Measurements from ENCODE around the gene PCDHGA11.
"Not testable (repeated sequence)": the region's sequence is repeated elsewhere in the genome, so short reads cannot be mapped to it uniquely, and the experiment has no call there.

The PCDHGA11 gene

GRCh38 chr5:141420855-141421488, at the start of gene PCDHGA11:
TSS of gene PCDHGA11 (plus strand) at chr5:141421051. CDS start at chr5:141421228, 177 bp downstream.
- FAIRE-seq (no peak), DNase-seq (ENCODE audit: extremely low spot score, insufficient read length, low read depth) (no peak)

DNA sequence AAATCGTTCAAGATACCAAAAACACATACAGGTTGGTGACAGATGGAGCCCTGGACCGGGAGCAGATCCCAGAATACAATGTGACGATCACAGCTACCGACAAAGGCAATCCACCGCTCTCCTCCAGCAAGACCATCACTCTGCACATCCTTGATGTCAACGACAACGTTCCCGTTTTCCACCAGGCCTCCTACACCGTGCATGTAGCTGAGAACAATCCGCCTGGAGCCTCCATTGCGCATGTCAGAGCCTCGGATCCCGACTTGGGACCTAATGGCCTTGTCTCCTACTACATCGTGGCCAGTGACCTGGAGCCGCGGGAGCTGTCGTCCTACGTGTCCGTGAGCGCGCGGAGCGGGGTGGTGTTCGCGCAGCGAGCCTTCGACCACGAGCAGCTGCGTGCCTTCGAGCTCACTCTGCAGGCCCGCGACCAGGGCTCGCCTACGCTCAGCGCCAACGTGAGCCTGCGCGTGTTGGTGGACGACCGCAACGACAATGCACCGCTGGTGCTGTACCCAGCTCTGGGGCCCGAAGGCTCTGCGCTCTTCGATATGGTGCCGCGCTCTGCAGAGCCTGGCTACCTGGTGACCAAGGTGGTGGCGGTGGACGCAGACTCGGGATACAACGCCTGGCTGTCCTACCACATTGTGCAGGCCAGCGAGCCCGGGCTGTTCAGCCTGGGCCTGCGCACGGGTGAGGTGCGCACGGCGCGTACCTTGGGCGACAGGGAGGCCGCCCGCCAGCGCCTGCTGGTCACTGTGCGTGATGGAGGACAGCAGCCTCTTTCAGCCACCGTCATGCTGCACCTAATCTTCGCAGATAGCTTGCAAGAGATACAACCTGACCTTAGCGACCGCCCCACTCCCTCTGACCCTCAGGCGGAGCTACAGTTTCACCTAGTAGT, 49.0 kb upstream of the PCDHGA11 start:
- FAIRE-seq (no peak), DNase-seq (ENCODE audit: extremely low spot score, insufficient read length, low read depth) (no peak)

GRCh38 chr5:141373673-141374317, 47.1 kb upstream of the PCDHGA11 start, which contains the start of gene PCDHGA6:
TSS of gene PCDHGA6 (plus strand) at chr5:141373891. CDS start at chr5:141374084, 193 bp downstream.
- FAIRE-seq (no peak), DNase-seq (ENCODE audit: extremely low spot score, insufficient read length, low read depth) (no peak)

GRCh38 chr5:141374627-141375026, 46.2 kb upstream of the PCDHGA11 start:
- DNase-seq (ENCODE audit: extremely low spot score, insufficient read length, low read depth) (no peak), FAIRE-seq (no peak)

- DNase-seq (ENCODE audit: extremely low spot score, insufficient read length, low read depth); FAIRE-seq: not testable (repeated sequence)
Measured at GRCh38 chr5:141375444-141376155, 45.3 kb upstream of the PCDHGA11 start.

DNA sequence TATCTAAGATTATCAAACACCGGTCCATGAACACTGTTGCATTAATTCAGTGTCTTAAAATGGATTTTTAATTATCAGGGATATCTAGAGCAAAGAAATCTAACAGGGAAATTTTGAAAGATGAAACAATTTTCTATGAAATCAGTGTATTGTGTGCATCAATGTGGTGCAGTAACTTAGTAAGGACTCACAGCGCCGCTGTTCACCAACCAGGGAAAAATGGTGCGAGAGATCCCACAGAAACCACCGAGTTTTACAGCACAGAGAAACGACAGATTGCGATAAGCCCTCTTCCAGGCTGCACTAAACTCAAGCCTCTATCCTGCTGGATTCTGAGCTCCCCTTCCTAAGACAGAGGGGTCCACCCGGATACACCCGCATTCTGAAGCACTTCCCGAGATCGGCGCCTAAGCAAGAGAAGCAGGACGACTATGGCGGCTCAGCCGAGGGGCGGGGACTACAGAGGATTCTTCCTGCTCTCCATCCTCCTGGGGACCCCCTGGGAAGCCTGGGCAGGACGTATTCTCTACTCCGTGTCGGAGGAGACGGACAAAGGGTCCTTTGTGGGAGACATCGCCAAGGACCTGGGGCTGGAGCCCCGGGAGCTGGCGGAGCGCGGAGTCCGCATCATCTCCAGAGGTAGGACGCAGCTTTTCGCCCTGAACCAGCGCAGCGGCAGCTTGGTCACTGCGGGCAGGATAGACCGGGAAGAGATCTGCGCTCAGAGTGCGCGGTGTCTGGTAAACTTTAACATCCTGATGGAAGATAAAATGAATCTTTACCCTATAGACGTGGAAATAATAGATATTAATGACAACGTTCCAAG, 38.2 kb upstream of the PCDHGA11 start, which contains the start of gene PCDHGA7:
Gene PCDHGA7, plus strand, starts transcription at position 274 of the 826 bp plus-strand sequence. Its CDS starts 158 bp downstream, at position 432.
- DNase-seq (ENCODE audit: extremely low spot score, insufficient read length, low read depth) (no peak), FAIRE-seq (no peak)

GRCh38 chr5:141383345-141383744, 37.5 kb upstream of the PCDHGA11 start:
- FAIRE-seq: no peak
- DNase-seq (ENCODE audit: extremely low spot score, insufficient read length, low read depth): no peak

- FAIRE-seq: no peak
Measured at GRCh38 chr5:141384471-141385267, 36.2 kb upstream of the PCDHGA11 start.

DNA sequence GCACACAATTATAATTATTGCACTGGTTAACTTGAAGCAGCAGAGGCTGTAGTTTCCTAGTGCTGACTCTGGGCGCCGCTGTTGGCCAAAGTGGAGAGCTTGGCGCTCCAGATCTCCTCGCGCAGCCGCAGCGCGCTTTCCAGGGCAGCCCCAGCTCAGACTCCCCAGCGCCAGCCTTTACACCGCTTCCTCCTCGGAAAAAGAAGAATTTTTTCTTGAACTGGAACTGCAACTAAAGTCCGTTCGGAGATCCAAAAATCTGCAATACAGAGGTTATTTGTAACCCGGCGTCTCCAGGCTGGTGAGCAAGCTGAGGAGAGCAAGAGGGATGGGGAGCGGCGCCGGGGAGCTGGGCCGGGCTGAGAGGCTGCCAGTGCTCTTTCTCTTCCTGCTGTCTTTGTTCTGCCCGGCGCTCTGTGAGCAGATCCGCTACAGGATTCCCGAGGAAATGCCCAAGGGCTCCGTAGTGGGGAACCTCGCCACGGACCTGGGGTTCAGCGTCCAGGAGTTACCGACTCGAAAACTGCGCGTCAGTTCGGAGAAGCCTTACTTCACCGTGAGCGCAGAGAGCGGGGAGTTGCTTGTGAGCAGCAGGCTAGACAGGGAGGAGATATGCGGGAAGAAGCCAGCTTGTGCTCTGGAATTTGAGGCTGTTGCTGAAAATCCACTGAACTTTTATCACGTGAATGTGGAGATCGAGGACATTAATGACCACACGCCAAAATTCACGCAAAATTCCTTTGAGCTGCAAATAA, 33.1 kb upstream of the PCDHGA11 start, which contains the start of gene PCDHGB4:
Gene PCDHGB4, plus strand, starts transcription at position 142 of the 755 bp plus-strand sequence. Its CDS starts 187 bp downstream, at position 329.
- FAIRE-seq: peak; percentile 49
- DNase-seq (ENCODE audit: extremely low spot score, insufficient read length, low read depth): not testable (repeated sequence)

More at GRCh38 chr5:141384471-141385267, 36.2 kb upstream of the PCDHGA11 start:
- DNase-seq (ENCODE audit: extremely low spot score, insufficient read length, low read depth): no peak

DNA sequence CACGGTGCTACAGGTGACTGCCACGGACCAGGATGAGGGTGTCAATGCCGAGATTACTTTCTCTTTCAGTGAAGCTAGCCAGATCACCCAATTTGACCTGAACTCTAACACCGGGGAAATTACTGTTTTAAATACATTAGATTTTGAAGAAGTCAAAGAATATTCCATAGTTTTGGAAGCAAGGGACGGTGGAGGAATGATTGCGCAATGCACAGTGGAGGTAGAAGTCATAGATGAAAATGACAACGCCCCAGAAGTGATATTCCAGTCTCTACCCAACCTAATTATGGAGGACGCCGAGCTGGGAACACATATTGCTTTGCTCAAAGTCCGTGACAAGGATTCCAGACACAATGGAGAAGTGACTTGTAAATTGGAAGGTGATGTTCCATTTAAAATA, 32.2 kb upstream of the PCDHGA11 start:
- DNase-seq (ENCODE audit: extremely low spot score, insufficient read length, low read depth) (no peak), FAIRE-seq (no peak)

- FAIRE-seq (no peak), DNase-seq (ENCODE audit: extremely low spot score, insufficient read length, low read depth) (no peak)
Measured at GRCh38 chr5:141389153-141390042, 31.5 kb upstream of the PCDHGA11 start.

DNA sequence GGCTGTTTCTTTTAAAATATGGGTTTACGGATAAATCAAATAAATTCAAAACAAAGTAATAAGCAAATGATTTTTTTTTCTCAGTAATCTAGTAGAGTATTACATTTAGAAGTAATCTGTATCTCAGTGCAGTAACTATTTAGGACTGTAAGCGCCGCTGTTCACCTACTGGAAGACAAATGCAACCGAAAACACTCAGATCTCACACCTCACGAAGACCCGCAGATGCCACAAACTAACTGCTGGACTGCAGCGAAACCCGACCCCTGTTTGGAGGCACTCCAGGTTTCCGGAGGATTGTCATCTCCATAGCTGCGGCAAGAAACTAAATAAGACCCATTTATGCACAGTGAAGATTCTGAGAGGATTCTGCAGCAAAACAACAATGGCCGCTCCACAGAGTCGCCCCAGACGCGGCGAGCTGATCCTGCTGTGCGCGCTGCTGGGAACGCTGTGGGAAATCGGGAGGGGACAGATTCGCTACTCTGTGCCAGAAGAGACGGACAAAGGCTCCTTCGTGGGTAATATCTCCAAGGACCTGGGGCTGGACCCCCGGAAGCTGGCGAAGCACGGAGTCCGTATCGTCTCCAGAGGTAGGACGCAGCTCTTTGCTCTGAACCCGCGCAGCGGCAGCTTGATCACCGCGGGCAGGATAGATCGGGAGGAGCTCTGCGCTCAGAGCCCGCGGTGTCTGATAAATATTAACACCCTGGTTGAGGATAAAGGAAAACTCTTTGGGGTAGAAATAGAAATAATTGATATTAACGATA, 28.2 kb upstream of the PCDHGA11 start, which contains the start of gene PCDHGA8:
Gene PCDHGA8, plus strand, starts transcription at position 205 of the 770 bp plus-strand sequence. Its CDS starts 181 bp downstream, at position 386.
- FAIRE-seq (no peak), DNase-seq (ENCODE audit: extremely low spot score, insufficient read length, low read depth) (no peak)

GRCh38 chr5:141393267-141393666, 27.6 kb upstream of the PCDHGA11 start:
- FAIRE-seq (no peak), DNase-seq (ENCODE audit: extremely low spot score, insufficient read length, low read depth) (no peak)

DNA sequence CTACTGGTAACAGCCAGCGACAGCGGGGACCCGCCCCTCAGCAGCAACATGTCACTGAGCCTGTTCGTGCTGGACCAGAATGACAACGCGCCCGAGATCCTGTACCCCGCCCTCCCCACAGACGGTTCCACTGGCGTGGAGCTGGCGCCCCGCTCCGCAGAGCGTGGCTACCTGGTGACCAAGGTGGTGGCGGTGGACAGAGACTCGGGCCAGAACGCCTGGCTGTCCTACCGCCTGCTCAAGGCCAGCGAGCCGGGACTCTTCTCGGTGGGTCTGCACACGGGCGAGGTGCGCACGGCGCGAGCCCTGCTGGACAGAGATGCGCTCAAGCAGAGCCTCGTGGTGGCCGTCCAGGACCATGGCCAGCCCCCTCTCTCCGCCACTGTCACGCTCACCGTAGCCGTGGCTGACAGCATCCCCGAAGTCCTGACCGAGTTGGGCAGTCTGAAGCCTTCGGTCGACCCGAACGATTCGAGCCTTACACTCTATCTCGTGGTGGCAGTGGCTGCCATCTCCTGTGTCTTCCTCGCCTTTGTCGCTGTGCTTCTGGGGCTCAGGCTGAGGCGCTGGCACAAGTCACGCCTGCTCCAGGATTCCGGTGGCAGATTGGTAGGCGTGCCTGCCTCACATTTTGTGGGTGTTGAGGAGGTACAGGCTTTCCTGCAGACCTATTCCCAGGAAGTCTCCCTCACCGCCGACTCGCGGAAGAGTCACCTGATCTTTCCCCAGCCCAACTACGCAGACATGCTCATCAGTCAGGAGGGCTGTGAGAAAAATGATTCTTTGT, 26.3 kb upstream of the PCDHGA11 start:
- FAIRE-seq; DNase-seq (ENCODE audit: extremely low spot score, insufficient read length, low read depth): not testable (repeated sequence)
